Thyroid gland (tissue), 4 donors: ENCODE measurements around the gene EGFR.

ENCODE experiments used
- CTCF ChIP-seq, 6 experiments: fragments of 200-600 bp in 3 of 6; fragments of 450-650 bp in 3 of 6; sonication (generic) in 3 of 6; IDR thresholded peaks; one replicate each; pipeline ENCODE4 v1.5.1; 2016 to 2019; ENCODE audit warnings: antibody characterized with exemption in 6 of 6, mild to moderate bottlenecking in 2 of 6, inconsistent platforms in 1 of 6, moderate library complexity in 1 of 6
- POLR2A ChIP-seq, 2 donors: fragments of 450-650 bp; IDR thresholded peaks; one replicate each; pipeline ENCODE4 v1.6.1; 2017; ENCODE audit warnings: antibody characterized with exemption in 2 of 2, mild to moderate bottlenecking in 2 of 2, moderate library complexity in 1 of 2

- TF ChIP-seq CTCF (IDR thresholded peaks at IDR 0.05): no peak
- TF ChIP-seq POLR2A (IDR thresholded peaks at IDR 0.05): no peak
Measured at GRCh38 chr7:55142919-55143600, 124.2 kb downstream of the EGFR start.
